AG10803 (cell line): ENCODE data around the gene EBF4.

Experiments
- DNase-seq: peaks from one replicate; pipeline ENCODE4 v3.0.0; 2010; ENCODE audit warnings: low read depth
- H3K4me3 ChIP-seq: 2 replicates; pipeline ENCODE4 v1.5.1; 2011; ENCODE audit warnings: mild to moderate bottlenecking, low read length, control low read depth
- CTCF ChIP-seq: conservative IDR thresholded peaks from 2 replicates; pipeline ENCODE4 v1.5.1; 2011; ENCODE audit warnings: mild to moderate bottlenecking, low read length, control low read depth, inconsistent platforms

EBF4 gene

GRCh38 chr20:2705931-2706645 lies 13.5 kb downstream of the EBF4 start:
- DNase-seq: no peak
- no peak for TF ChIP-seq CTCF
- H3K4me3 ChIP-seq: no peak overlapping the region

- DNase-seq: no peak
- no peak overlapping the region for H3K4me3 ChIP-seq
- TF ChIP-seq CTCF: no peak
These were observed 14.2 kb downstream of the EBF4 start for GRCh38 chr20:2706688-2707352.

GRCh38 chr20:2707353-2708072 lies 14.9 kb downstream of the EBF4 start:
- H3K4me3 ChIP-seq: no peak overlapping the region
- no peak for TF ChIP-seq CTCF

GRCh38 chr20:2708073-2708415 lies 15.5 kb downstream of the EBF4 start:
- H3K4me3 ChIP-seq: no peak overlapping the region
- no peak for DNase-seq

More at GRCh38 chr20:2707353-2708072, 14.9 kb downstream of the EBF4 start:
- no peak for DNase-seq

GRCh38 chr20:2708665-2709064 lies 16.1 kb downstream of the EBF4 start:
- no peak for DNase-seq
- no peak for TF ChIP-seq CTCF
- H3K4me3 ChIP-seq: no peak overlapping the region

More at GRCh38 chr20:2708073-2708415, 15.5 kb downstream of the EBF4 start:
- no peak for TF ChIP-seq CTCF

- DNase-seq: no peak
- no peak for TF ChIP-seq CTCF
- no peak overlapping the region for H3K4me3 ChIP-seq
These were observed 16.8 kb downstream of the EBF4 start for GRCh38 chr20:2709205-2709981.
